WTC11 (cell line): ENCODE results near the gene DGKG.

Source experiments
- ATF6 ChIP-seq: sonication (generic); formaldehyde crosslinking; IDR thresholded peaks from 2 replicates; pipeline ENCODE4 v1.8.1; 2023; ENCODE audit warnings: mild to moderate bottlenecking, missing genetic modification reagents
- CTCF ChIP-seq: fragments of 200-600 bp; IDR thresholded peaks from 2 replicates; pipeline ENCODE4 v1.8.0; 2022; ENCODE audit warnings: antibody characterized with exemption
- ESRRA ChIP-seq: sonication (generic); formaldehyde crosslinking; IDR thresholded peaks from 2 replicates; pipeline ENCODE4 v1.8.1; 2022; ENCODE audit warnings: mild to moderate bottlenecking, missing genetic modification reagents, borderline replicate concordance
- MAX ChIP-seq: sonication (generic); formaldehyde crosslinking; IDR thresholded peaks from 2 replicates; pipeline ENCODE4 v1.8.0; 2022; ENCODE audit warnings: mild to moderate bottlenecking, missing genetic modification reagents
- RELA ChIP-seq: sonication (generic); formaldehyde crosslinking; IDR thresholded peaks from 2 replicates; pipeline ENCODE4 v1.8.1; 2022; ENCODE audit warnings: missing genetic modification reagents, mild to moderate bottlenecking, borderline replicate concordance
- SP1 ChIP-seq: sonication (generic); formaldehyde crosslinking; conservative IDR thresholded peaks from 2 replicates; pipeline ENCODE4 v1.8.1; 2022; ENCODE audit warnings: missing genetic modification reagents
- TEAD4 ChIP-seq: sonication (generic); formaldehyde crosslinking; IDR thresholded peaks from 2 replicates; pipeline ENCODE4 v1.8.0; 2022; ENCODE audit warnings: mild to moderate bottlenecking, missing genetic modification reagents
- ZNF281 ChIP-seq: sonication (generic); formaldehyde crosslinking; IDR thresholded peaks from 2 replicates; pipeline ENCODE4 v1.8.0; 2023; ENCODE audit warnings: mild to moderate bottlenecking, missing genetic modification reagents
- ZSCAN18 ChIP-seq: fragments of 250-450 bp; sonication (Bioruptor Pico); IDR thresholded peaks from 2 replicates; pipeline ENCODE4 v2.1.2; 2022; ENCODE audit warnings: mild to moderate bottlenecking, moderate library complexity

GRCh38 chr3:186220911-186221645 is 141.0 kb downstream of the DGKG start:
- no peak for TF ChIP-seq CTCF
- TF ChIP-seq SP1, result no peak
- no peak for TF ChIP-seq RELA
- TF ChIP-seq TEAD4 (CRISPR knock-in tag), result no peak
- TF ChIP-seq ZNF281 (CRISPR knock-in tag), result no peak
- TF ChIP-seq ZSCAN18 (CRISPR knock-in tag), result no peak
- TF ChIP-seq ESRRA, result no peak
- no peak for TF ChIP-seq MAX (CRISPR knock-in tag)
- TF ChIP-seq ATF6 (CRISPR knock-in tag), result no peak
